Stomach (tissue), 4 donors: Measurements from ENCODE around the gene LRFN2.

ENCODE experiments used
- CTCF ChIP-seq, 7 experiments: fragments of 450-650 bp in 4 of 7; fragments of 200-600 bp in 3 of 7; sonication (generic) in 3 of 7; IDR thresholded peaks; one replicate each; pipeline ENCODE4 v1.5.1; 2016 to 2019; ENCODE audit warnings: antibody characterized with exemption in 7 of 7, control low read depth in 2 of 7, mild to moderate bottlenecking in 1 of 7
- EP300 ChIP-seq: sonication (generic); formaldehyde crosslinking; IDR thresholded peaks from one replicate; pipeline ENCODE4 v1.6.1; 2017; ENCODE audit warnings: antibody characterized with exemption
- POLR2A ChIP-seq, 4 donors: fragments of 450-650 bp; IDR thresholded peaks; one replicate each; pipeline ENCODE4 v1.6.1; 2016; ENCODE audit warnings: antibody characterized with exemption in 4 of 4, control low read depth in 2 of 4, mild to moderate bottlenecking in 1 of 4, moderate library complexity in 1 of 4
- POLR2AphosphoS5 ChIP-seq, 3 donors: sonication (generic); formaldehyde crosslinking; IDR thresholded peaks; one replicate each; pipeline ENCODE4 v1.6.1; 2016; ENCODE audit warnings: antibody characterized with exemption in 3 of 3

- TF ChIP-seq POLR2A (IDR thresholded peaks at IDR 0.05) (no peak), CTCF (IDR thresholded peaks at IDR 0.05) (no peak), POLR2AphosphoS5 (IDR thresholded peaks at IDR 0.05) (no peak), EP300 (no peak)
These were observed 160.0 kb downstream of the LRFN2 start for GRCh38 chr6:40427196-40427595.
